ENCODE results near the gene BLOC1S4.
"Not testable (repeated sequence)": the region's sequence is repeated elsewhere in the genome, so short reads cannot be mapped to it uniquely, and the experiment has no call there.

BLOC1S4 gene

GRCh38 chr4:6672541-6673190, 43.3 kb upstream of the BLOC1S4 start:
- Histone ChIP-seq H3K4me3 (ENCODE audit: insufficient read depth in 1 of 2, low read depth in 1 of 2, low read length in 2 of 2) (peak overlapping the region in 1 of 2 experiments; percentile 99), H3K79me1 (replicated peaks; ENCODE audit: low read length, poor library complexity, severe bottlenecking) (peaks cover 15% of the 10 kb centered on the region), H4K8ac (ENCODE audit: low read length) (peak overlapping the region; percentile 56), H3K36me3 (ENCODE audit: control insufficient read depth in 1 of 2, insufficient read depth in 2 of 2, low read depth in 1 of 2, low read length in 2 of 2) (peaks cover 12 to 28% of the 10 kb centered on the region in 2 experiments), H3K4me1 (ENCODE audit: control insufficient read depth, insufficient read depth, low read depth, low read length) (peaks cover 22% of the 10 kb centered on the region)
- not testable (repeated sequence) for H2BK12ac ChIP-seq (ENCODE audit: low read length in 2 of 2); H2AFZ ChIP-seq (ENCODE audit: low read depth, low read length); H3K27ac ChIP-seq (ENCODE audit: low read length, poor library complexity, severe bottlenecking); H2BK15ac ChIP-seq (ENCODE audit: low read depth, poor library complexity, severe bottlenecking); H3K14ac ChIP-seq (ENCODE audit: low read length in 2 of 2); H2BK120ac ChIP-seq (ENCODE audit: low read depth, low read length); H3K4ac ChIP-seq (ENCODE audit: low read depth in 1 of 2, low read length in 2 of 2); DNase-seq; H4K91ac ChIP-seq (ENCODE audit: low read length); H3K23ac ChIP-seq (ENCODE audit: low read length in 2 of 2); H3K9ac ChIP-seq (ENCODE audit: low read length); H3K18ac ChIP-seq (ENCODE audit: low read depth in 1 of 2, low read length in 2 of 2); H3K9me3 ChIP-seq (ENCODE audit: control insufficient read depth, low read length); H2BK5ac ChIP-seq (ENCODE audit: low read depth, low read length, poor library complexity, severe bottlenecking); H2AK5ac ChIP-seq (ENCODE audit: low read length, severe bottlenecking); H3K27me3 ChIP-seq (ENCODE audit: control insufficient read depth in 1 of 2, insufficient read depth in 1 of 2, low read length in 2 of 2); H3K4me2 ChIP-seq (ENCODE audit: low read length, poor library complexity, severe bottlenecking)
- WGBS = 99% methylated on average over 34 of the region's 34 CpGs

GRCh38 chr4:6673191-6673659, 42.7 kb upstream of the BLOC1S4 start:
- peak overlapping the region in 1 of 2 experiments; percentile 99 for H3K4me3 ChIP-seq (ENCODE audit: insufficient read depth in 1 of 2, low read depth in 1 of 2, low read length in 2 of 2)

GRCh38 chr4:6673660-6674499, 42.1 kb upstream of the BLOC1S4 start:
- no peak overlapping the region for H4K91ac ChIP-seq (ENCODE audit: low read length)
- no peak overlapping the region for H2BK5ac ChIP-seq (ENCODE audit: low read depth, low read length, poor library complexity, severe bottlenecking)
- peak overlapping the region; percentile 31 for H2BK15ac ChIP-seq (ENCODE audit: low read depth, poor library complexity, severe bottlenecking)
- no peaks in the 10 kb centered on the region for H3K27me3 ChIP-seq (ENCODE audit: control insufficient read depth in 1 of 2, insufficient read depth in 1 of 2, low read length in 2 of 2)
- H3K9me3 ChIP-seq (ENCODE audit: control insufficient read depth, low read length) = no peaks in the 10 kb centered on the region
- H3K14ac ChIP-seq (ENCODE audit: low read length in 2 of 2) = peak overlapping the region in 1 of 2 experiments; percentile 68
- peak overlapping the region; percentile 83 for H3K4me2 ChIP-seq (ENCODE audit: low read length, poor library complexity, severe bottlenecking)
- H3K4me1 ChIP-seq (ENCODE audit: control insufficient read depth, insufficient read depth, low read depth, low read length) = peaks cover 17% of the 10 kb centered on the region
- DNase-seq = peak; percentile 95
- H2BK120ac ChIP-seq (ENCODE audit: low read depth, low read length) = peak overlapping the region; percentile 59
- H2BK12ac ChIP-seq (ENCODE audit: low read length in 2 of 2) = peak overlapping the region in 1 of 2 experiments; percentile 18
- peaks cover 21% of the 10 kb centered on the region for H3K79me1 ChIP-seq (replicated peaks; ENCODE audit: low read length, poor library complexity, severe bottlenecking)
- no peak overlapping the region for H2AK5ac ChIP-seq (ENCODE audit: low read length, severe bottlenecking)
- peak overlapping the region; percentile 89 for H3K9ac ChIP-seq (ENCODE audit: low read length)
- H3K36me3 ChIP-seq (ENCODE audit: control insufficient read depth in 1 of 2, insufficient read depth in 2 of 2, low read depth in 1 of 2, low read length in 2 of 2) = peaks cover 12 to 30% of the 10 kb centered on the region in 2 experiments
- peak overlapping the region; percentile 83 to 99 for H3K4me3 ChIP-seq (ENCODE audit: insufficient read depth in 1 of 2, low read depth in 1 of 2, low read length in 2 of 2)
- H3K18ac ChIP-seq (ENCODE audit: low read depth in 1 of 2, low read length in 2 of 2) = peak overlapping the region; percentile 45 to 79
- 1% methylated on average over 62 of the region's 89 CpGs for WGBS
- peak overlapping the region in 1 of 2 experiments; percentile 5 for H3K23ac ChIP-seq (ENCODE audit: low read length in 2 of 2)
- peak overlapping the region; percentile 94 for H4K8ac ChIP-seq (ENCODE audit: low read length)
- H3K4ac ChIP-seq (ENCODE audit: low read depth in 1 of 2, low read length in 2 of 2) = peak overlapping the region in 1 of 2 experiments; percentile 40
- H3K27ac ChIP-seq (ENCODE audit: low read length, poor library complexity, severe bottlenecking) = peak overlapping the region; percentile 26
- H2AFZ ChIP-seq (ENCODE audit: low read depth, low read length) = peak overlapping the region; percentile 20

More at GRCh38 chr4:6673191-6673659, 42.7 kb upstream of the BLOC1S4 start:
- H3K18ac ChIP-seq (ENCODE audit: low read depth in 1 of 2, low read length in 2 of 2); H3K9me3 ChIP-seq (ENCODE audit: control insufficient read depth, low read length); H2BK120ac ChIP-seq (ENCODE audit: low read depth, low read length); H2AK5ac ChIP-seq (ENCODE audit: low read length, severe bottlenecking); H4K91ac ChIP-seq (ENCODE audit: low read length); H3K23ac ChIP-seq (ENCODE audit: low read length in 2 of 2); H3K27ac ChIP-seq (ENCODE audit: low read length, poor library complexity, severe bottlenecking); DNase-seq; H2BK12ac ChIP-seq (ENCODE audit: low read length in 2 of 2); H3K27me3 ChIP-seq (ENCODE audit: control insufficient read depth in 1 of 2, insufficient read depth in 1 of 2, low read length in 2 of 2); H2BK15ac ChIP-seq (ENCODE audit: low read depth, poor library complexity, severe bottlenecking); H3K4ac ChIP-seq (ENCODE audit: low read depth in 1 of 2, low read length in 2 of 2); H2BK5ac ChIP-seq (ENCODE audit: low read depth, low read length, poor library complexity, severe bottlenecking); H3K14ac ChIP-seq (ENCODE audit: low read length in 2 of 2); H2AFZ ChIP-seq (ENCODE audit: low read depth, low read length): not testable (repeated sequence)
- peaks cover 16% of the 10 kb centered on the region for H3K79me1 ChIP-seq (replicated peaks; ENCODE audit: low read length, poor library complexity, severe bottlenecking)
- H4K8ac ChIP-seq (ENCODE audit: low read length) = peak overlapping the region; percentile 56
- 70% methylated on average over 14 of the region's 14 CpGs for WGBS
- H3K9ac ChIP-seq (ENCODE audit: low read length) = peak overlapping the region; percentile 89
- peak overlapping the region; percentile 35 for H3K4me2 ChIP-seq (ENCODE audit: low read length, poor library complexity, severe bottlenecking)
- H3K4me1 ChIP-seq (ENCODE audit: control insufficient read depth, insufficient read depth, low read depth, low read length) = peaks cover 19% of the 10 kb centered on the region
- H3K36me3 ChIP-seq (ENCODE audit: control insufficient read depth in 1 of 2, insufficient read depth in 2 of 2, low read depth in 1 of 2, low read length in 2 of 2) = peaks cover 12 to 28% of the 10 kb centered on the region in 2 experiments

Measured in mesenchymal stem cell (in vitro differentiated cells and primary cell).